ENCODE results near the gene TRPC4AP.

DNA sequence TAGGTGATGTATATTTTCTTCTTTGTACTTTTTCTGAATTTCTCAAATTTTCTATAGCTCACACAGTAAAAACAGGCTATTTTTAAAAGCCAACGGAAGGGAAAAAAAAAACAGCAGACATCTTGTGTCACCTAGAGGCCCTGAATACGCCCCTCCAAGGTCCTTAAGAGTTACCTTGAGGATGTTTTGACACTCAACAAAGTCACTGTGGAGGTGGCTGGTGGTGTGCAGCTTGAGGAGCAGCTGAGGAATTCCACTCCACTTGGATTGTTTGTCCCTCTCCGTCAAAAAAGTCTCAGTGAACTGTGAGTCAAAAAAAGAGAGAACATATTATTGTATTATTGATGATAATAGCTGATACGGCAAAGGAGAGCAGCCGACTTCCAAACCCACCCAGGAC is 14.7 kb downstream of the TRPC4AP start:
- TF ChIP-seq EP300 (IDR thresholded peaks at IDR 0.05; ENCODE audit: low read depth) (no peak), POLR2A (IDR thresholded peaks at IDR 0.05) (no peak), POLR2AphosphoS5 (IDR thresholded peaks at IDR 0.05) (no peak)
- TF ChIP-seq, protein P1, sequence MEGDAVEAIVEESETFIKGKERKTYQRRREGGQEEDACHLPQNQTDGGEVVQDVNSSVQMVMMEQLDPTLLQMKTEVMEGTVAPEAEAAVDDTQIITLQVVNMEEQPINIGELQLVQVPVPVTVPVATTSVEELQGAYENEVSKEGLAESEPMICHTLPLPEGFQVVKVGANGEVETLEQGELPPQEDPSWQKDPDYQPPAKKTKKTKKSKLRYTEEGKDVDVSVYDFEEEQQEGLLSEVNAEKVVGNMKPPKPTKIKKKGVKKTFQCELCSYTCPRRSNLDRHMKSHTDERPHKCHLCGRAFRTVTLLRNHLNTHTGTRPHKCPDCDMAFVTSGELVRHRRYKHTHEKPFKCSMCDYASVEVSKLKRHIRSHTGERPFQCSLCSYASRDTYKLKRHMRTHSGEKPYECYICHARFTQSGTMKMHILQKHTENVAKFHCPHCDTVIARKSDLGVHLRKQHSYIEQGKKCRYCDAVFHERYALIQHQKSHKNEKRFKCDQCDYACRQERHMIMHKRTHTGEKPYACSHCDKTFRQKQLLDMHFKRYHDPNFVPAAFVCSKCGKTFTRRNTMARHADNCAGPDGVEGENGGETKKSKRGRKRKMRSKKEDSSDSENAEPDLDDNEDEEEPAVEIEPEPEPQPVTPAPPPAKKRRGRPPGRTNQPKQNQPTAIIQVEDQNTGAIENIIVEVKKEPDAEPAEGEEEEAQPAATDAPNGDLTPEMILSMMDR (IDR thresholded peaks at IDR 0.05): no peak

All from transverse colon (tissue), 4 donors.